Right lobe of liver (tissue), 4 donors: Measurements from ENCODE around the gene ATG7.

ENCODE experiments used
- CTCF ChIP-seq, 4 donors: fragments of 200-600 bp in 3 of 4; fragments of 450-650 bp in 1 of 4; IDR thresholded peaks; one replicate each; pipeline versions ENCODE4 v1.5.1 to v1.8.0; 2016 to 2022; ENCODE audit warnings: antibody characterized with exemption in 4 of 4, mild to moderate bottlenecking in 2 of 4
- POLR2A ChIP-seq: fragments of 450-650 bp; IDR thresholded peaks from one replicate; pipeline ENCODE4 v1.6.1; 2017; ENCODE audit warnings: antibody characterized with exemption, mild to moderate bottlenecking
- donor health status: DM: no; HTN: no; CAD: no.
- donor health status: DM: no; HTN: no; CAD: no.
- donor health status: DM: no; HTN: yes; CAD: no.

DNA sequence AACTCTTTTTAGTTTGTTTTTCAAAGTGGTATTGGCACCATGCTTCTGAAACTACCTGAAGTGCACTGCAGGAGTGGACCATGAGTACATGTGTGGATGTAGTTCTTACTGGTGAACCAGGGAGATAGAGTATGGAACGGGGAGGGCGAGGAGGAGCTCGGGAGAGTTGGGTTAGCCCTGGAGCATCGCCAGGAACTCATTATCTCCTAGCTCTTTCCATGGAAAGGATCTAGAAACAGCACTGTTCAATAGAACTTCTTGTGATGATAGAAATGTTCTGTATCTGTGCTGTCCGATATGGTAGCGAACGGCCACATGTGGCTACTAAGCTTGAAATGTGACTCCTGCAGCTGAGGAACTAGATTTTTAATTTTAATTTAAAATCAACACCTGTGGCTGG is 324.2 kb downstream of the ATG7 start:
- TF ChIP-seq CTCF (IDR thresholded peaks at IDR 0.05) (no peak), POLR2A (no peak)
